Cerebellar cortex (tissue), 1 donor: ENCODE results near the gene INHBB.

ENCODE experiments used
- DNase-seq: peaks from one replicate; pipeline ENCODE4 v3.0.0-alpha.2; 2015; ENCODE audit warnings: low spot score

Gene INHBB

DNA sequence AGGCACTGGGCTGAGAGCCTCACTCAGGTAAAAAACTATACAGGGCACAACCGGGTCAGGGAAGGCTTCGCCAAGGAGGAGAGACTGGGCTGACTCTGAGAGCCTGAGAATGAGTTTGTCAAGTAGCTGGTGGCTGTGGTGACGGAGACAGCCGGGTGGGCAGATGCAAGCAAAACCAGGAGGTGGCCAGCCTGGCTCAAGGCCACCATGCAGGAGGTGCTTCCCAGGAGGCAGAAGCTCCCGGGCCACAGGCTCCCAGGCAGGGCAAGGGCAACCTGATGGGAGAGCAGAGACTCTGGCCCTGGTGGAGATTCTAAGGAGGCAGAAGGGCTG, 2.9 kb upstream of the INHBB start:
- no peak for DNase-seq

DNA sequence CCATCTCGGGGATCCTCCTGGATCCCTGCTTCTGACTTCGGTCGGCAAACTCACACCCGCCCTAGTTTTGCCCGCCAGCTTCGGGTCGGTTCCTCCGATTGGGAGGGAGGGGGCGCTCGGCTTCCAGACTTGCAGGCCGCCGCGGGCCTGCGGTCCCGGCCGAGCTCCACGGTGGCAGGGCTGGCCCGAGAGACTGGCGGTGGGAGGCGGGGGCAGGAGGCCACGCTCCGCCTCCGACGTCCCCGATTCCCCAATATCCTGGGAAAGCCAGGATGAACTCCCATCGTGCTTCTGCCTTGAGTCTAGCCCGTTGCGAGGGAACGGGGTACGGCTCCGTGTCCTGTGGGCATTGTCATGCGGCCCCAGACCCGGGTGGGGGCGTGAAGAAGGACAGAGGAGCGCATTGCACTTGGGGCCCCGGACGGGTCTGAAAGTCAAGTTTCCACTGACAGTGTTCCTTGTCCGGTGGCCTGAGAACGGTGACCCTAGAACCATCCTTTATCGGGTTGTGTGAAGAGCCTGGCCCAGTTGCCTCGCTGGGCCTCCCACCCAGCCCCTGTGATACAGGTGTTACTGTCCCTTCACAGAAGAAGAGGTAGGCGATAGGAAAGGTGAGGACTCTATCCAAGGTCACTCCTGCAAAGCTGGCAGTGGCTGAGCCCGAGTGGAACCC, 2.4 kb upstream of the INHBB start:
- peak; percentile 54 for DNase-seq

DNA sequence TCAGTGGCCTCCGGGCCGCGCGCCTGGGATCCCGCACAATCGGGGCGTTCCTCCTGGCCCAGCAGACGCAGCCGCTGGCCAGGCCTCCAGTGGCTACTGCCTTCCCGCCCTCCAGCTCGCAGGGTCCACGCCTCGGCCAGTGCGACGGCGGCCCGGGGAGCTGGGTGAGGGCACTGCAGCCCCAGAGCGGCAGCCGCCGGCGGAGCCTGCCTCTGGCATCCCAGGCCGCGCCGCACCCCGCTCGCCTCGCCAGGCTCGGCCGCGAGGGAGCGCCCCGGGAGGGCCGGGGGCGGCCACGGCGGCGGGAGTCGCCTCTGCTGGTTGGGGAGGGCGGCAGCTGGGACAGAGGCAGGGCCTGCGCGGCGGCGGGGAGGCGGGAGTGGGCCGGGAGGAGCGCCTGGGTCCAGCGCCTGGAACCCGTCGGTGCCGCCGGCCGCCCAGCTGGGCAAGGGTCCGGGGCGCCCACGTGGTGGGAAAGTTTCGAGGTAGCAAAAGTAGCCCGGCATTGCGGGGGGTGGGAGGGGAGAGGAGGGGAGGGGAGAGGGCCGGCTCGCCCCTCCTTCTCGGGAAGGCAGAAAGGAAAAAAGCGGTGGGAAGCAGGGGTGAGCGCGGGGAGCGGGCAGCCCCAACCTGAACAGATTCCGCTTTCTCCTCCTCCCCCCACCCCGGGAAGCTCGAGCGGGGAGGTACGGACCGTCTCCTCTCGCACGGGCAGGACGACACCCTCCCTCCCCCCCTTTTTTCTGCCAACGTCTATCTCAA, 1.5 kb upstream of the INHBB start:
- no peak for DNase-seq

DNA sequence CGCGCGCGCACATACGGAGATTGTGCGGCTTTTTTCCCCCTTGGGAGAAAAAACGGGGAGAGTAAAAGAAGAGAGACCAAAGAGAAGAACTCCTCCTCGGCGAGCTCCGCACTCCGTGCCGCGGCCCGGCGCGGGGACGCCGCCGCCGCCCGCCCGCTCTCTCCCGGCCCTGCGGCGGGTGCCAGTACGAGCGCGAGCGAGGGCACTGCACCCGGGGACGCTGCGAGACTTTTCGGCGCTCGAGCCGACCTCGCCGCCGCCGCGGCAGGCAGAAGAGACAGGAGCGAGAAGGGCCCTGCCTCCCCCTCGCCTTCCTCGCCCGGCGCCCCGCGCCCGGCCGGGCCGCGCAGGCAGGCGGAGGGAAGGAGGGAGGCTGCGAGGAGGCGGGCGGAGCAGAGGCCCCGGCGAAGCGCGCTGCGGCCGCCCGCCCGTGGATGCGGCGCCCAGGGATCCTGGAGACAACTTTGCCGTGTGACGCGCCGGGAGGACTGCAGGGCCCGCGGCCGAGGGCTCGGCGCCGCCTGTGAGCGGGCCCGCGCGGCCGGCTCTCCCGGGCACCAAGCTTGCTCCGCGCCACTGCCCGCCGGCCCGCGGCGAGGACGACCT, 857 bp upstream of the INHBB start:
- DNase-seq, result no peak

DNA sequence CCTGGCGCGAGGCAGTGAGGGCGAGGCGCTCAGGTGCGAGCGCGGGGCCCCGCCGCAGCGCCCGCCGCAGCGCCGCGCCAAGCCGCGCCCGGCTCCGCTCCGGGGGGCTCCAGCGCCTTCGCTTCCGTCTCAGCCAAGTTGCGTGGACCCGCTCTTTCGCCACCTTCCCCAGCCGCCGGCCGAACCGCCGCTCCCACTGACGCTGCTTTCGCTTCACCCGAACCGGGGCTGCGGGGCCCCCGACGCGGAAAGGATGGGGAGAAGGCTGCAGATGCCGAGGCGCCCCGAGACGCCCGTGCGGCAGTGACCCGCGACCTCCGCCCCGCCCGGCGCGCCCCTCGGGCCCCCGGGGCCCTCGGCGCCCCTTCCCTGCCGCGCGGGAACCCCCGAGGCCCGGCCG, 328 bp upstream of the INHBB start:
- no peak for DNase-seq

DNA sequence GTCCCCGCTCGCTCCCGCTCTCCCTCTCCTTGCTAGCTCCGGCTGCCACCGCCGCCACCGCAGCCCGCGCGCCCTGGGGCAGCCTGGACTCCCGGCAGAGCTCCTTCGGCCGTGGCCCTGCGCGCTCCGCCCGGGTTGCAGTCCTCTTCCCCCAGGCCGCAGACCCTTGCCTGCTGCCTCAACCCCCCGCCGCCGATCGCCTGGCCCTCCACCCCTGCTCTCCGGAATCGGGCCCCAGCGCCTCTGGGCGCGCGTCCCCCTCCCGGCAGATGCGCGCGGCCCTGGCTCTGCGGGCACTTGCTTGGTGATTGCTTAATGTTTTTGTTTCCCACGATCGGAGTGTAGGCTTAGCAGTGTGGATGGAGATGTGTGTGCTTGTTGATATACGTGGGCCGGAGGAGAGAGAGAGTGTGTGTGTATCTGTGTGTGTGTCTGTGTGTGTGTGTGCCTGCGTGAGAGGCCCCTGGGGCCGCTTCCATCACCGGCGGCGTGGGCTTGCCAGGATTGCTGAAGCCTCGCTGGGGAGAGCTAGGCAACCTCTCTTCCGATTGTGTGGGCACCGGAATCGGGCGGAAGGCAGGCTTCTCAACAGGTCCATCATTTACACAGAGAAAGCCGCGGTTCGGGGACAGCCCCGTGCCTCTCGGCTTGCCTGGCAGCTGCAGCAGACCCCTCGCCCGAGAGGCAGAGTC, 877 bp downstream of the INHBB start:
- no peak for DNase-seq

DNA sequence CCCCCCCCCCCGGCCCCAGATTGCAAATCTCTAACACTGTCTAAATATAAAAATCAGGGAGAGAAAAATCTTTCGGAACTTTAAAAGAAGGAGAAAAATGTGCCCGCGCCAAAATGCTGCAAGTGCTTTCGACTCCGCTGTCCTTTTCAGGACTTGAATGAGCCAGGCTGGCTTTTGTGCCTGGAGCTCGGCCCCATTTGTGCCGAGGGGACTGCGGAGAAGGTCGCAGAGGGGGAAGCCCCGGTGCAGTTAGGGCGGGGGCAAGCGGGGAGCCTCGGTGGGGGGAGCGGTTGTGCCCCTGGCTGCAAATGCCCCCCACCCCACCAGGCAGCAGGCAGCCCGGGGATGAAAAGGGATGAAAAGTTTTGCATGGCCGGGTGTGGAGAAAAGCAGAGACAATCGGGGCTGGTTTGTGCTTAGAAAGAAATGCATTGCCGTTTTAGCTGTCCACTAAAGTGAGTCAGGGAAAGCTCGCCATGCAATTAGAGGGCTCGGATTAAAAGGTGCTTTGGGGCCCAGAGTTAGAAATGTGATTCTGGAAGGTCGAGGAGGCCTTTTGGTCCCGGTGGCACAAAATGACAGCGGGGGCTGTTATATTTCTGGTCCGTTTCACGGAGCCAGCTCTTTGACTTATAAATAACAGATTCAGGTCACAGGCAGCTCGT, 1.6 kb downstream of the INHBB start:
- no peak for DNase-seq

DNA sequence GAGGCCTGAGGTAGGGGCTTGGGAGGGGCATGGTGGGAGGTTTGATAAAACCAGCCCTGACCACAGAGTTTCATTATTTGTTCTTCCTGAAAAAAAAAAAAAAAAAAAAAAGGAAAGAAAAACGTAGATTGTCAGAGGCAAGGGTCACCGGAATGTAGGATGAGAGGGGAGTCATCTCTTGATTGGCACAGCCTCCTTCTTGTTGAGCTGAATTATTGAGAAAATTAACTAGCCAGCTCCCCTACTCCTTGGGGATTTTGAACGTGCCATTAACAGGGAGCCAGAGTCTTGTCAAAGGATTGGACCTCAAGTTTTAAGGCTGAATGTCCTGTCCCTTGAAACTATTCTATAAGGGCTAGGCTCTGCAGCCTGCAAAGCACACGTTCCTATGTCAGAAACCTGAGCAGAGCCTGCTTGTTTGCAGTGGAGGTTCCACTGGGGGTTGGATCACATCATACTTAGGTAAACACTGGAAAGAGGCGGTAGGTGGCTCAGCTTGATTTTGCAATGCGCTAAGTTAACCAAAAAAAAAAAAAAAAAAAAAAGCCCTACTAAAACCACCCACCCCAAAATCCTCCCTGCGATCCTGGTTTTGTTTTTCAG, 2.3 kb downstream of the INHBB start:
- DNase-seq, result no peak

DNA sequence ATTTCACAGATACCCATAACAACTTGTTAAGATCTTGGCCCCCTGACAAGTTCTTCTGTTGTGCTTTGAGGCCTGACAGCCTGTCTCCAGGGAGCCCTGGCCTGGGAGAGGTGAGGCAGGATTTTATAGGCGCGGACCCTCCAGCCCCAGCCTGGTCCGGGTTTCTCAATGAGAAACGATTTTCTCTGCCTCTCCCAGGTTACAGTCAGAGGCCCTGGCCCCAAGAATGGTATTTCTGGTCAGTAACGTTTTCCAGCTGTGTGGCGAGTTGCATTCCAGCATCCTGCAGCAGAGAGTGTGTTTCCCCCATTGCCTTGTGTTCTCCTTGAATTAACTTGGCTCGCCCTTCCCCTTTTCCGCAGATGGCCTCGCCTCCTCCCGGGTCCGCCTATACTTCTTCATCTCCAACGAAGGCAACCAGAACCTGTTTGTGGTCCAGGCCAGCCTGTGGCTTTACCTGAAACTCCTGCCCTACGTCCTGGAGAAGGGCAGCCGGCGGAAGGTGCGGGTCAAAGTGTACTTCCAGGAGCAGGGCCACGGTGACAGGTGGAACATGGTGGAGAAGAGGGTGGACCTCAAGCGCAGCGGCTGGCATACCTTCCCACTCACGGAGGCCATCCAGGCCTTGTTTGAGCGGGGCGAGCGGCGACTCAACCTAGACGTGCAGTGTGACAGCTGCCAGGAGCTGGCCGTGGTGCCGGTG, 3.0 kb downstream of the INHBB start:
- no peak for DNase-seq

DNA sequence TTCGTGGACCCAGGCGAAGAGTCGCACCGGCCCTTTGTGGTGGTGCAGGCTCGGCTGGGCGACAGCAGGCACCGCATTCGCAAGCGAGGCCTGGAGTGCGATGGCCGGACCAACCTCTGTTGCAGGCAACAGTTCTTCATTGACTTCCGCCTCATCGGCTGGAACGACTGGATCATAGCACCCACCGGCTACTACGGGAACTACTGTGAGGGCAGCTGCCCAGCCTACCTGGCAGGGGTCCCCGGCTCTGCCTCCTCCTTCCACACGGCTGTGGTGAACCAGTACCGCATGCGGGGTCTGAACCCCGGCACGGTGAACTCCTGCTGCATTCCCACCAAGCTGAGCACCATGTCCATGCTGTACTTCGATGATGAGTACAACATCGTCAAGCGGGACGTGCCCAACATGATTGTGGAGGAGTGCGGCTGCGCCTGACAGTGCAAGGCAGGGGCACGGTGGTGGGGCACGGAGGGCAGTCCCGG, 3.5 kb downstream of the INHBB start:
- DNase-seq, result no peak

DNA sequence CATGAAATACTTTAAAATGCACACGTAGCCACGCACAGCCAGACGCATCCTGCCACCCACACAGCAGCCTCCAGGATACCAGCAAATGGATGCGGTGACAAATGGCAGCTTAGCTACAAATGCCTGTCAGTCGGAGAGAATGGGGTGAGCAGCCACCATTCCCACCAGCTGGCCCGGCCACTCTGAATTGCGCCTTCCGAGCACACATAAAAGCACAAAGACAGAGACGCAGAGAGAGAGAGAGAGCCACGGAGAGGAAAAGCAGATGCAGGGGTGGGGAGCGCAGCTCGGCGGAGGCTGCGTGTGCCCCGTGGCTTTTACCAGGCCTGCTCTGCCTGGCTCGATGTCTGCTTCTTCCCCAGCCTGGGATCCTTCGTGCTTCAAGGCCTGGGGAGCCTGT, 4.1 kb downstream of the INHBB start:
- DNase-seq, result no peak

DNA sequence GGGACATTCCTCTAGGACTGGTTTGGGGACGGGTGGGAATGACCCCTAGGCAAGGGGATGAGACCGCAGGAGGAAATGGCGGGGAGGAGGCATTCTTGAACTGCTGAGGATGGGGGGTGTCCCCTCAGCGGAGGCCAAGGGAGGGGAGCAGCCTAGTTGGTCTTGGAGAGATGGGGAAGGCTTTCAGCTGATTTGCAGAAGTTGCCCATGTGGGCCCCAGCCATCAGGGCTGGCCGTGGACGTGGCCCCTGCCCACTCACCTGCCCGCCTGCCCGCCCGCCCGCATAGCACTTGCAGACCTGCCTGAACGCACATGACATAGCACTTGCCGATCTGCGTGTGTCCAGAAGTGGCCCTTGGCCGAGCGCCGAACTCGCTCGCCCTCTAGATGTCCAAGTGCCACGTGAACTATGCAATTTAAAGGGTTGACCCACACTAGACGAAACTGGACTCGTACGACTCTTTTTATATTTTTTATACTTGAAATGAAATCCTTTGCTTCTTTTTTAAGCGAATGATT, 4.9 kb downstream of the INHBB start:
- DNase-seq, result no peak

DNA sequence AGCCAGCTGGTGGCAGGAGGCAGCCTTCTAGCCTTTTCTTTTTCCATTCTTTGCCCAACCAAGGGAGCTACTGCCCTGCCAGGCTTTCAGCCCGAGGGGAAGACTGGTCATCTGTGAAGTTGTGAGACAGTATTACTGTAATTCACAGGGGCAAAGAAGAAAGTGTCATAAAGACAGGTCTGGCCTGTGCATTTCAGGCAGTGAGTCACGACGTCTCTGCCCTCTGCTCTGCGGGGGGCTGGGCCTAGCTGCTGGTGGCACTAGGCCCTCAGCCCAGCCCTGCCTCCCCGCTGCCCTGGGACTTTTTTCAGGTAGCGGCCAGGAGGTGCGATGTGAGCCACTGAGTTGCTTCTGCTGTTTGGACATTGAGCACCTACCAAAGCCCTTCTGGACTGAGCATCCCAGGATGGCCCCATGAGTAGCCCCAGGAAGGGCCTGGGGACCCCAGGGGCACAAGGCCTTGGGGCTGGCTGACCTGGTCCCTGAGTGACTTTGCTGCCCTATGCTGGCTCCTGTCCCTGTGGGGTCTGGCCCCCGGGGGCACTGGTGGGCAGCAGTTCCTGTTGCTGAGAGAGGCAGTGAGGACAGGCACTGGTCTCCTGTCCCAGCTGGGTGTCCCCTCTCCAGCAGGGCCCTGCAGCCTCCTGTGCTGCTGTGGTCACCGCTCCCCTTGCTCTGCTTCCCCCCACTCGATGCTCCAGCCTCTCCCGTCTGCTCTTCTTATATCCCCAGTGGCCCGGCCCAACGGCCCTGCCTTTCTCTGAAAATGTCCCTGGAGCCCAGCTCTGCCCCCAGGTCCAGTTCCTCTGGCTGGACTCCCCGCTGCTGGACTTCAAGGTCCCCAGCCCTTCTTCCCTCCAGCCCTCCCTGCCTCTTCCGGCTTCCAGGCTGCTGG, 7.0 kb downstream of the INHBB start:
- DNase-seq, result no peak

DNA sequence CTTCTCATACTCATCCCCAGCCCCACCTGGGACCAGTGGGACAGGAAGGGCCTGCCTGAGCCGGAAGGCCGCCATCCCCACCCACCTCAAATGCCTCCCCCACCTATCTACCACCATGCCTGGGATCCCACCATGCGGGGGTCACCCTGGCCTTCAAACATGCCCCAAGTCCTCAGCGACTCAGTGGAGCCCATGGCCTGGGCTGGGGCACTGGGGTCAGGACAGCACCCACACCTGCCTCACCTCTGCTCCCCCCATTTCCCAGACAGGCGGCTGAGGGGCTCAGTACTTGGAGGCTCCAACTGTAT, 7.6 kb downstream of the INHBB start:
- DNase-seq, result no peak

DNA sequence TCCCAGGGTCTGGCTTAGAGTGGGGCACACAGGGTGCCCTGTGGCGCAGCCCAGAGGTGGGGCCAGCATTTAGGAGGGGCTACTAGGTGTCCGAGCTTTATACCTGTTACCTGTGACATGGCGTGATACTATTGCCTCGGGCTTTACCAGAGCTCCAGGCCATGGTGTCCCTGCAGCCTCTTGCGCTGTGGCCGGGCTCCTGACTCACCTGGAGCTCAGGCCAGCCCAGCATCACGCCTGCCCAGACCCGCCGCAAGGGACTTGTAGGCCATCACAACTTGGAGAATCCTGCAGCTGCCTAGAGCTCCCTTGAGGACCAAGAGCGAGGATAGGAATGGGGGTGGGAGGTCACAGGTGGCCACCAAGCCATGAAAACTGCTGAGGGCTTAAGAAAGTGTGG, 8.0 kb downstream of the INHBB start:
- no peak for DNase-seq

DNA sequence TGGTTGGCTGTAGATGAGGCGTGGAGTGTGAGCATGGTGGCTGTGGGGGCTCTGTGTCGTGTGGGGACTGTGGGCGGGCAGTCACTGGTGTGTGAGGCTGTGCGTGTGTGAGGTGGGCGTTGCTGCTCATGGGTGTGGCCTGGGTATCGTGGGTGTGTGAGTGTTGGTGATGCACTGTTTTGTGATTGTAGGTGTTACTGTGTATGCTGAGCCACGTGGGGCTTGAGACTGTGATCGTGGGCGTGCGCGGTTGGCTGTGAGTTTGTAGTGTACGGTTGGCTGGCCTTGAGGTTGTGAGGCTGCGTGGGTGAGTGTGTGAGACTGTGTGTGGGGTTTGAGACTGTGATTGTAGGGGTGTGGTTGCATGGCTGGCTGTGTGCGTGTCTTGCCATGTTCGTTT, 8.5 kb downstream of the INHBB start:
- no peak for DNase-seq

DNA sequence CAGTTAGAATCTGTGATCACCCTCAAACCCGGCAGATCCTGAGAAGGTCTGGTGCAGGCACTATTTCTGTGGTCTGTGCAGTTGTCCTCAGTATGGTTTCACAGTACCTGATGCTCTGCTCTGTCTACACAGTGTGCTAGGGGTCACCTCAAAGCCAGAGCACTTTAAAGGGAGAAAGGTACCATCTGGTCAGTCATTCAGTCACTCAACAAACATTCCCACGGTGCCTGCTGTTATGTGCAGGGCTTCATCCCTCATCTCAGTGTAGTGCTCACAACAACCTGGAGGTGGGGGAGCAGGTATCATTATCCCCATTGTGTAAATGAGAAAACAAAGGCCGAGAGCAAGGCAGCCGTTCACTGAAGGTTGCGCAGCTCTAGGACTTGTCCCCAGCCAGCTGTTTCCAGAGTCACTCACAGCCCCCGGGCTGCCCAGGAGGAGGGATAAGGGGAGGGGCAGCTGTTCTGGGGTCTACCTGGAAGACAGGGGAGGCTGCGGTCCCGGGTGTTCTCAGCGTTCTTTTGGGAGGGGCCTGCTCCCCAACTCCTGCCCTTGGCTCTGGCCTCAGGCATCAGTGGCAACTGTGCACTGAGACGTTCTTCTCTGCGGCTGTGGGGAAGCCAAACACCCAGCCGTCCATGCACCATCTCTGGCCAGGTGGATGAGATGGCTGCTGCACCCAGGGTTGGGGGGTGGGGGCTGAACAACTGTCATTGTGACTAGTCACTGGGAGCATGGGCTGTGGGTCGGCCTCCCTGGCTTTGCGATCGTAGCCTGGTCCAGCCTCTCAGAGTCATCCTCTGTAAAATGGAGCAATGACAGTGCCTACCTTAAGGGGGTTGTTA, 9.2 kb downstream of the INHBB start:
- no peak for DNase-seq

DNA sequence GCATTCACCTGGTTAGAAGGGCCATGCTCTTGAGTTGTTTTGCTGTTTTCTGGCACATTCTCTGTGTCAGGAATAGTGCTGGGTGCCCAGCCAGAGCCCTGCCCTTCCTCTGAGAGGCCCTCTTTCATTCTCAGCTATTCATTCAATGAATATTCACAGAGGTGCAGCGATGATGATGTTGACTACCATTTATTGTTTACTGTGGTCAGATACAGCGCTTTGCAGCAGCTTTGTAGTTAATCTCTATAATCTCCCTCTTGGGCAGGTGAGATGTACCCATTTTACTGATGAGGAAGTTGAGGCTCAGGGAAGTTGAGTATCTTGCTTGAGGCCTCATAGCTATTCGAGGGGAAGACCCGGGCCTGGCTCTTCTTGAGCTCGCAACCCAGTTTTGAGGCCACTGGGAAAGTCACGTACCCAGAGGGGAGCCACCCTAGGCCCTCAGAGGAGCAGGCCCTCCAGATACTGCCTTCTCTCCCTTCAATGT, 9.9 kb downstream of the INHBB start:
- DNase-seq, result no peak

DNA sequence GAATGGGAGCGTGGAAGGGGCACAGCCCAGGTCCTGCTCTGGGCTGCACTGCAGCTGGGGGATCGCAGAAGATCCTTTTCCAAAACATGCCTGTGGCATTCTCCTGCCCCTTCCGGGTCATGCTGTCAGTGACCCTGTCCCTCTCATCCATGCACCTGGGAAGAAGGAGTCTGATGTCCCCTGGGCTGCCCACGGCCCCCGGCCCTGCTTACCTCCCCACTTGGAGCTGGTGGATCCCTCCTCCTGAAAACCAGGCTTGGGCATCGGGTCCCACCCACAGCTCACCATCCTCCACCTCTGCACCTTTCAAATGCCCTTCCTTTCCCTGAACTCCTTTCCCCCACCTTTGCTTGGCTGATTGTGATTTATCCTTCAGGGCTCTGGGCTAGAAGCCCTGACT, 11.8 kb downstream of the INHBB start:
- DNase-seq, result no peak
